Measurements from ENCODE around the gene PCBP3.

GRCh38 chr21:45634511-45635183 lies 8.9 kb upstream of the PCBP3 start:
- TF ChIP-seq CTCF (IDR thresholded peaks at IDR 0.05) (no peak), EZH2 (IDR thresholded peaks at IDR 0.05) (no peak), EZH2phosphoT487 (IDR thresholded peaks at IDR 0.05) (no peak)
